Measurements from ENCODE around the gene MRPS2. TPM values are rescaled to one million over a fixed set of nuclear protein-coding genes. Genes with fewer than 3 reads are reported as not detected.

MRPS2 gene
- total RNA-seq, 2 donors from 2014 or later, result 55.6 to 55.9 TPM

GRCh38 chr9:135515083-135515951 lies 14.8 kb downstream of the MRPS2 start:
- Histone ChIP-seq H3K27me3 (replicated peaks; ENCODE audit: insufficient read depth) (no peaks in the 10 kb centered on the region), H3K9me3 (no peaks in the 10 kb centered on the region)

DNA sequence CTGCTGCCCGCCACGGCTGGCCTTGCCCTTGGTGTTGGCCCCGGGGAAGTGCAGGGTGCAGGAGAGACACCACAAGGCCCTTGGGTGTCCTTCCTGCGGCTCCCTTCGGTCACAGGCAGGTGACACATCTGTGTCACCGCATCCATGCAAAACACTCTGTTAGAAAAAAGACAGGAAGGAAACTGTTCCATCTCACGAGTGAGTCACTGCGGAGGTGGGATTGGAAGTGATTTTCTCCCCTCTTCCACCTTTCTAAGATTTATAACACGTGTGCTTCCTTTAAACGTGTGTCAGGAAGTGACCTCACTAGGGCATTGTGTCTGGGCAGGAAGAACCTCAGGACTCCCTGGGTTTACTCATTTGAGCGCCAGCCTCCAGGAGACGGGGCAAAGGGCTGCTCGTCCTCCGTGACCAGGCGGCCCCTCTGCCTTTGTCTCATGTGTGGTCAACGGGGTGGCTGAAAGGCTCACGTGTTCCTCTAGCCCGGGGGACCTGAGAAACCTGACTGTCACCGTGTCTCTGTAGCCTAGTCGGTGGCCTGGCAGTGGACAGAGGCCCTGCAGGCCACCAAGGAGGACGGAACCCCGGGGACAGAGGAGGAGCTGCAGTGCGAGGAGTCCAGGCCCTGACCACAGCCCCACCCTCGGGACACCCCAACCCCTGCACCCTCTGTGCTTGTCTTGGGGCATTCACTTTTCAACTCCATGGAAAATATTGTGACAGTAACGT lies 15.8 kb downstream of the MRPS2 start:
- intact Hi-C loops (cut with DNase I), result no loop called here
- Histone ChIP-seq H3K27ac (no peak overlapping the region), H3K9me3 (no peaks in the 10 kb centered on the region), H3K4me1 (replicated peaks) (no peaks in the 10 kb centered on the region), H3K4me3 (no peak overlapping the region), H3K27me3 (replicated peaks; ENCODE audit: insufficient read depth) (no peaks in the 10 kb centered on the region), H3K36me3 (no peaks in the 10 kb centered on the region)
- 71% methylated on average over 25 of the region's 25 CpGs for WGBS
- no peak for TF ChIP-seq CTCF (IDR thresholded peaks at IDR 0.05)
- no peak for TF ChIP-seq POLR2AphosphoS5 (IDR thresholded peaks at IDR 0.05)
- no peak for TF ChIP-seq POLR2A (IDR thresholded peaks at IDR 0.05)
- no peak for DNase-seq (ENCODE audit: low spot score)

More at GRCh38 chr9:135515083-135515951, 14.8 kb downstream of the MRPS2 start:
- intact Hi-C loops (cut with DNase I), result no loop called here
- TF ChIP-seq CTCF (IDR thresholded peaks at IDR 0.05) (no peak), POLR2AphosphoS5 (IDR thresholded peaks at IDR 0.05) (no peak), POLR2A (IDR thresholded peaks at IDR 0.05) (no peak)
- DNase-seq (ENCODE audit: low spot score), result no peak
- WGBS, result 81% methylated on average over 23 of the region's 31 CpGs
- Histone ChIP-seq H3K36me3 (no peaks in the 10 kb centered on the region), H3K4me3 (no peak overlapping the region), H3K4me1 (replicated peaks) (no peaks in the 10 kb centered on the region), H3K27ac (no peak overlapping the region)

GRCh38 chr9:135517407-135517822 lies 16.9 kb downstream of the MRPS2 start:
- no peaks in the 10 kb centered on the region for H3K27me3 ChIP-seq (replicated peaks; ENCODE audit: insufficient read depth)
- TF ChIP-seq POLR2A (IDR thresholded peaks at IDR 0.05) (no peak), POLR2AphosphoS5 (IDR thresholded peaks at IDR 0.05) (no peak), CTCF (IDR thresholded peaks at IDR 0.05) (no peak)
- H3K4me1 ChIP-seq (replicated peaks), result no peaks in the 10 kb centered on the region
- no peaks in the 10 kb centered on the region for H3K9me3 ChIP-seq
- DNase-seq (ENCODE audit: low spot score), result no peak
- intact Hi-C loops (cut with DNase I), result no loop called here
- no peak overlapping the region for H3K27ac ChIP-seq
- no peaks in the 10 kb centered on the region for H3K36me3 ChIP-seq
- WGBS, result 86% methylated on average over 24 of the region's 24 CpGs
- H3K4me3 ChIP-seq, result no peak overlapping the region

- no peaks in the 10 kb centered on the region for H3K4me1 ChIP-seq (replicated peaks)
- WGBS, result 96% methylated on average over 10 of the region's 10 CpGs
- intact Hi-C loops (cut with DNase I), result no loop called here
- no peaks in the 10 kb centered on the region for H3K36me3 ChIP-seq
- no peaks in the 10 kb centered on the region for H3K9me3 ChIP-seq
- no peak overlapping the region for H3K4me3 ChIP-seq
- no peak for DNase-seq (ENCODE audit: low spot score)
- H3K27ac ChIP-seq, result no peak overlapping the region
- TF ChIP-seq POLR2AphosphoS5 (IDR thresholded peaks at IDR 0.05) (no peak), CTCF (IDR thresholded peaks at IDR 0.05) (no peak), POLR2A (IDR thresholded peaks at IDR 0.05) (no peak)
- no peaks in the 10 kb centered on the region for H3K27me3 ChIP-seq (replicated peaks; ENCODE audit: insufficient read depth)
These were observed 18.9 kb downstream of the MRPS2 start for GRCh38 chr9:135519179-135519971.
